Smooth muscle cell (in vitro differentiated cells): ENCODE data around the gene ADGRB3. TPM values are rescaled to one million over a fixed set of nuclear protein-coding genes. Genes with fewer than 3 reads are reported as not detected.

Source experiments
- DNase-seq: peaks from one replicate; lab custom pipeline; 2025; ENCODE audit not compliant: unreplicated experiment; lab: John Stamatoyannopoulos, UW
- H2AFZ ChIP-seq: fragments of 200-600 bp; sonication (generic); 2 replicates; pipeline ENCODE4 v1.6.0; 2016; ENCODE audit warnings: antibody characterized with exemption, low read depth, mild to moderate bottlenecking
- H3F3A ChIP-seq: fragments of 200-600 bp; sonication (generic); 2 replicates; pipeline ENCODE4 v1.6.0; 2017; ENCODE audit warnings: antibody characterized with exemption, low read depth
- H3K27ac ChIP-seq: fragments of 200-600 bp; sonication (generic); 2 replicates; pipeline ENCODE4 v1.5.1; 2016; ENCODE audit warnings: low read depth, mild to moderate bottlenecking
- H3K27me3 ChIP-seq: fragments of 200-600 bp; sonication (generic); 2 replicates; pipeline ENCODE4 v1.6.1; 2016; ENCODE audit warnings: low read depth, mild to moderate bottlenecking
- H3K36me3 ChIP-seq: fragments of 200-600 bp; sonication (generic); 2 replicates; pipeline ENCODE4 v1.5.1; 2016; ENCODE audit warnings: low read depth
- H3K4me1 ChIP-seq: fragments of 200-600 bp; sonication (generic); 2 replicates; pipeline ENCODE4 v1.5.1; 2016; ENCODE audit warnings: low read depth
- H3K4me2 ChIP-seq: fragments of 200-600 bp; sonication (generic); 2 replicates; pipeline ENCODE4 v1.6.0; 2016; ENCODE audit warnings: mild to moderate bottlenecking
- H3K4me3 ChIP-seq: fragments of 200-600 bp; sonication (generic); 2 replicates; pipeline ENCODE4 v1.5.1; 2016; ENCODE audit warnings: mild to moderate bottlenecking
- H3K79me2 ChIP-seq: fragments of 200-600 bp; sonication (generic); 2 replicates; pipeline ENCODE4 v1.6.0; 2016; ENCODE audit warnings: low read depth, mild to moderate bottlenecking
- H3K9ac ChIP-seq: fragments of 200-600 bp; sonication (generic); 2 replicates; pipeline ENCODE4 v1.6.0; 2016; ENCODE audit warnings: low read depth
- H3K9me3 ChIP-seq: fragments of 200-600 bp; sonication (generic); replicated peaks from 2 replicates; pipeline ENCODE4 v1.5.1; 2016; ENCODE audit warnings: low read depth
- H4K20me1 ChIP-seq: fragments of 200-600 bp; sonication (generic); 2 replicates; pipeline ENCODE4 v1.6.0; 2016; ENCODE audit warnings: low read depth
- CTCF ChIP-seq: fragments of 200-600 bp; sonication (generic); IDR thresholded peaks from 2 replicates; pipeline ENCODE4 v1.5.1; 2017; ENCODE audit warnings: borderline replicate concordance, mild to moderate bottlenecking, antibody characterized with exemption; ENCODE audit not compliant: insufficient read depth, poor library complexity, severe bottlenecking
- WGBS: methylation state at CpG from one replicate; pipeline ENCODE4 v1.1.7; 2016; ENCODE audit warnings: low lambda C conversion rate; 5-methylcytosine and 5-hydroxymethylcytosine counted together
- polyA plus RNA-seq: library from polyadenylated mRNA; unstranded; fragments of >200 nt; fragmentation: Nextera tagmentation; extraction: Ambion mirVana; gene quantifications from 2 replicates; pipeline ENCODE4 v1.2.1, GENCODE V29; 2016
- total RNA-seq: library from RNA; depleted of rRNA; stranded (reverse); fragments of >200 nt; gene quantifications from 2 replicates; pipeline ENCODE4 v1.2.3, GENCODE V29; 2014

ADGRB3 gene
- total and polyA plus RNA-seq, 2 experiments from 2014 or later = 0.34 to 0.63 TPM

DNA sequence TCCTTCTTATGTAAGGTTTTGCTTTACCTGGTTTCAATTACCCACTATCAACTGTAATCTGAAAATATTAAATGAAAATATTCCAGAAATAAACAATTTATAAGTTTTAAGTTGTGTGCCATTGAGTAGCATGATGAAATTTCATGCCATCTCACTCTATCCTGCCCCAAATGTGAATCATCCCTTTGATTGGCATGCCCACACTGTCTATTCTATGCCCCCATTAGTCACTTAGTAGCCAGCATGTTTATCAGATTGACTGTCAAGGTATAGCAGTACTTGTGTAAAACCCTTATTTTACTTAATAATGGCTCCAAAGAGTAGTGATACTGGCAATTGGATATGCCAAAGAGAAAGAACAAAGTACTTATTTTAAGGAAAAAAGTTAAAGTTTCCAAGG is 403.8 kb downstream of the ADGRB3 start:
- Histone ChIP-seq H3K79me2 (no peaks in the 10 kb centered on the region), H3K36me3 (no peaks in the 10 kb centered on the region), H3K4me2 (no peak overlapping the region), H3K4me1 (no peaks in the 10 kb centered on the region), H3K4me3 (no peak overlapping the region), H3K27ac (no peak overlapping the region), H4K20me1 (no peaks in the 10 kb centered on the region), H2AFZ (no peak overlapping the region), H3K9me3 (no peaks in the 10 kb centered on the region), H3K27me3 (no peaks in the 10 kb centered on the region), H3K9ac (no peak overlapping the region), H3F3A (no peaks in the 10 kb centered on the region)
- TF ChIP-seq CTCF = no peak
- DNase-seq = no peak

DNA sequence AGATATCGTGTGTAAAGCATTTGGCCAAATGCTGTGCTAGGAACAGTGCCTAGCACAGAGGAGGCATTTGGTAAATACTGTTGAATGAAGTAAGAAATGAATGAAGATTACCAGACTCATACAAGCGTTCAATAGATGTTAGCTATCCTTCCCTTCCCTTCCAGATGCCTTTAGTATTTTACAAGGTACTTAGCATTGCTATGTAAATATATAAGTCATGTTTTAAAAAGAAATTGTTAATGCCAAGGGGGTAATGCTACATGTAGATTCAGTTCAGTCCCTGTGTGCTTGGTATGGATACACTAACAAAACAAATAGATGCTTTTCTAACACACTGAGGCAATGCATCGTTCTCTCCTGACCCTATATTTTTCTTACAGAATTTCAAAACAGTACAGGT is 407.2 kb downstream of the ADGRB3 start:
- no peak for TF ChIP-seq CTCF
- Histone ChIP-seq H3K4me2 (no peak overlapping the region), H3F3A (no peaks in the 10 kb centered on the region), H3K36me3 (no peaks in the 10 kb centered on the region), H3K79me2 (no peaks in the 10 kb centered on the region), H3K9ac (no peak overlapping the region), H3K4me1 (no peaks in the 10 kb centered on the region), H3K27ac (no peak overlapping the region), H3K27me3 (no peaks in the 10 kb centered on the region), H4K20me1 (no peaks in the 10 kb centered on the region), H2AFZ (no peak overlapping the region), H3K4me3 (no peak overlapping the region), H3K9me3 (no peaks in the 10 kb centered on the region)
- no peak for DNase-seq
- 86% methylated on average over 3 of the region's 3 CpGs for WGBS

DNA sequence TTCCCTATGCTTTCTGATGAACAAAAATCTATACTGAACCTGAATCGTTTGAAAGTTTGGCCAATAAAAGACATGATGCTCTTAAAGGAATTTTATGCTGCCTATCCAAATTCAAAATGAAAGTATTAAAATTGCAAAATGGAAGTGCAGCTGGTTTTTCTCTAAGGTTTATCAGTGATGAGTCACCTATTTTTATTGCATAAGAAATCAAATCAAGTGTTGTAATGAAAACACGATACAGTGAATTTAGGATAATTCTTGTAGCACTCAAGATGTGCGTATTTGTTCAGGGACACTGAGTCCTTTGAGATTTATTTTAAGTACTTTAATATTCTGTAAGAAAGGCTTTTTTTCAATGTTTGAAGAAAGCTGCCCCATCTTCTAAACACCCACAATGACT is 409.5 kb downstream of the ADGRB3 start:
- no peak overlapping the region for H3K4me3 ChIP-seq
- DNase-seq = no peak
- 94% methylated on average over 3 of the region's 3 CpGs for WGBS
- no peak overlapping the region for H2AFZ ChIP-seq
- H3K79me2 ChIP-seq = no peaks in the 10 kb centered on the region
- H3K27me3 ChIP-seq = no peaks in the 10 kb centered on the region
- no peak overlapping the region for H3K9ac ChIP-seq
- TF ChIP-seq CTCF = no peak
- H3F3A ChIP-seq = no peaks in the 10 kb centered on the region
- H3K27ac ChIP-seq = no peak overlapping the region
- no peak overlapping the region for H3K4me2 ChIP-seq
- H3K9me3 ChIP-seq = no peaks in the 10 kb centered on the region
- H3K36me3 ChIP-seq = no peaks in the 10 kb centered on the region
- H4K20me1 ChIP-seq = no peaks in the 10 kb centered on the region
- no peaks in the 10 kb centered on the region for H3K4me1 ChIP-seq

- H3K4me3 ChIP-seq = no peak overlapping the region
- H3F3A ChIP-seq = no peaks in the 10 kb centered on the region
- H2AFZ ChIP-seq = no peak overlapping the region
- WGBS = 64% methylated on average over 1 of the region's 1 CpG
- no peaks in the 10 kb centered on the region for H4K20me1 ChIP-seq
- H3K27me3 ChIP-seq = no peaks in the 10 kb centered on the region
- H3K9me3 ChIP-seq = no peaks in the 10 kb centered on the region
- H3K4me2 ChIP-seq = no peak overlapping the region
- DNase-seq = no peak
- no peaks in the 10 kb centered on the region for H3K36me3 ChIP-seq
- no peaks in the 10 kb centered on the region for H3K4me1 ChIP-seq
- H3K79me2 ChIP-seq = no peaks in the 10 kb centered on the region
- H3K27ac ChIP-seq = no peak overlapping the region
- no peak for TF ChIP-seq CTCF
- H3K9ac ChIP-seq = no peak overlapping the region
Observed at GRCh38 chr6:69059413-69059812, 424.3 kb downstream of the ADGRB3 start.
